Measurements from ENCODE around the gene NFYB. TPM values are rescaled to one million over a fixed set of nuclear protein-coding genes. Genes with fewer than 3 reads are reported as not detected.
A peak's percentile ranks its signal among the peaks of the same experiment; 100 is the strongest.

The NFYB gene
- total RNA-seq, 6 experiments from 2014 or later: 20.0 to 33.3 (median 27.0) TPM

DNA sequence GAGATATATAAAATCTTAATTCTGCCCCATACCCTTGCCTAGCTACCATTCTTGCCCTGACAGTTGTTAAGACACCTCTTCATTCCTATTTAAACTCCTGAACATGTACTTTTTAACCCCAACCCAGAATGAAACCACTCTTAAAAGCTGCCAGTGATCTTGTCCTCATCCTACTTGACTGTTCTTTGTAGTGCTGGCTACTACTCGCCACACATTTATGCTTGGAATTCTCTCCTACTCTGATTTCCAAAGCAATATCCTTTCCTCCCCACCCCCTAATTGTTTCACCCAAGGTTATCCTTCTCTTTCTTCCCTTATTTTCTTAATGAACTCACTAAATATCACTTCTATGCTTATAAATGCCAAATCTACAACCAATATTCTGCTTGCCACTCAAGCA lies 4.1 kb downstream of the NFYB start:
- DNase-seq: peak; percentile 33
- H3K36me3 Mint-ChIP-seq (ENCODE audit: low read depth): peaks cover 15% of the 10 kb centered on the region
- no peak overlapping the region for H3K27ac Mint-ChIP-seq
- TF ChIP-seq, protein P1, sequence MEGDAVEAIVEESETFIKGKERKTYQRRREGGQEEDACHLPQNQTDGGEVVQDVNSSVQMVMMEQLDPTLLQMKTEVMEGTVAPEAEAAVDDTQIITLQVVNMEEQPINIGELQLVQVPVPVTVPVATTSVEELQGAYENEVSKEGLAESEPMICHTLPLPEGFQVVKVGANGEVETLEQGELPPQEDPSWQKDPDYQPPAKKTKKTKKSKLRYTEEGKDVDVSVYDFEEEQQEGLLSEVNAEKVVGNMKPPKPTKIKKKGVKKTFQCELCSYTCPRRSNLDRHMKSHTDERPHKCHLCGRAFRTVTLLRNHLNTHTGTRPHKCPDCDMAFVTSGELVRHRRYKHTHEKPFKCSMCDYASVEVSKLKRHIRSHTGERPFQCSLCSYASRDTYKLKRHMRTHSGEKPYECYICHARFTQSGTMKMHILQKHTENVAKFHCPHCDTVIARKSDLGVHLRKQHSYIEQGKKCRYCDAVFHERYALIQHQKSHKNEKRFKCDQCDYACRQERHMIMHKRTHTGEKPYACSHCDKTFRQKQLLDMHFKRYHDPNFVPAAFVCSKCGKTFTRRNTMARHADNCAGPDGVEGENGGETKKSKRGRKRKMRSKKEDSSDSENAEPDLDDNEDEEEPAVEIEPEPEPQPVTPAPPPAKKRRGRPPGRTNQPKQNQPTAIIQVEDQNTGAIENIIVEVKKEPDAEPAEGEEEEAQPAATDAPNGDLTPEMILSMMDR (IDR thresholded peaks at IDR 0.05): no peak
- H3K9me3 Mint-ChIP-seq: no peaks in the 10 kb centered on the region
- H3K27me3 Mint-ChIP-seq (ENCODE audit: insufficient read depth): no peaks in the 10 kb centered on the region; the same call in 1 of the 2 replicates
- H3K4me1 Mint-ChIP-seq (ENCODE audit: low read depth): peaks cover 3% of the 10 kb centered on the region
- H3K4me3 Mint-ChIP-seq: no peak overlapping the region

DNA sequence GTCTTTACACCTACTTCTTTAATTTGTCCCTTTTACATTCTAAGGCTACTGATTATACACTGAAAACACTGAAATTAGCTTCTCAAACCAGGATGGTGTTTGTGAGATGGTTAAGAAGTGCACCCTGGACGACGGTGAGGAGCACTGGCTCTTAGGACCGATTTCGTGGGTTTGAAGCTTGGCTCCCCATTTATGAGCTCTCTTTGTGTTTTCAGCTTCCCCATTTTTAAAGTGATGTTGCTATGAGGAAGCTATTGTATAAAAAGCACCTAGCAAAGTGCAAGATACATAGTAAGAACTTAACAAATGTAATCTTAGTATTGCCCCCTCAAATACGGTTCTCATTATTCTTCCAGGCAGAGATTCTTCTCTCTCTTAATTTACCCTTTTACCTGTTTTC lies 4.7 kb downstream of the NFYB start:
- no peak for DNase-seq
- H3K9me3 Mint-ChIP-seq: no peaks in the 10 kb centered on the region
- peaks cover 17% of the 10 kb centered on the region for H3K36me3 Mint-ChIP-seq (ENCODE audit: low read depth)
- H3K27me3 Mint-ChIP-seq (ENCODE audit: insufficient read depth): no peaks in the 10 kb centered on the region
- no peak overlapping the region for H3K4me3 Mint-ChIP-seq
- H3K27ac Mint-ChIP-seq: no peak overlapping the region
- H3K4me1 Mint-ChIP-seq (ENCODE audit: low read depth): no peaks in the 10 kb centered on the region; the same call in none of the 2 replicates
- TF ChIP-seq, protein P1 (IDR thresholded peaks at IDR 0.05): no peak

DNA sequence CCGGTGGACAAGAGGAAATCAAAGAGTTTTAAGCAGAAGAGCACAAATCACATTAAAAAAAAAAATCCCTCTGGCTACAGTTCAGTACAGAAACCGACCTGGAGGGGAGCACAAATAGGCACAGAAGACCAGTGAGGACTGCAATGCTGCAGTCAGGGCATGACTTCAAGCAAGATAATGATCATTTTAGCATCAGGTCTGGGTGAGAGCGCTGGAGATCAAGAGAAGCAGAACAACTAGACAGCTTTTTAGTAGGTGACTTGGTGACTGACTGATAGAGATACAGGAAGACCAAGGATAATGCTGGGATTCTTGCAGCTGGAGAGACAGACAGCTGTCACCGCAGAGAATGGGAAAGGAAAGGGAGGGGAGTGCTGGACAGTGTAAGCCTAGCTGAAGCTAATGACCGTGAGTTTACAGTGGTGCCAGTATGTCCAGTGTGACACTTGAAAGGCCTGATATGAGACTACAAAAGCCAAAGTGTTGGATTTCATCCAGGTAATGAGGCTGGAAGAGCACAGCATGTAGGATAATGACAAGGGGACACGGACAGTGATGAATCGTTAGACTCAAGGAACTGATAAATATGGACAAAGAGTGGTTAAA lies 5.6 kb downstream of the NFYB start:
- H3K36me3 Mint-ChIP-seq (ENCODE audit: low read depth): peaks cover 24% of the 10 kb centered on the region
- H3K27me3 Mint-ChIP-seq (ENCODE audit: insufficient read depth): no peaks in the 10 kb centered on the region
- TF ChIP-seq, protein P1 (IDR thresholded peaks at IDR 0.05): no peak
- DNase-seq: no peak
- no peak overlapping the region; the same call in 1 of the 2 replicates for H3K4me3 Mint-ChIP-seq
- H3K9me3 Mint-ChIP-seq: no peaks in the 10 kb centered on the region
- no peaks in the 10 kb centered on the region; the same call in none of the 2 replicates for H3K4me1 Mint-ChIP-seq (ENCODE audit: low read depth)
- no peak overlapping the region for H3K27ac Mint-ChIP-seq

DNA sequence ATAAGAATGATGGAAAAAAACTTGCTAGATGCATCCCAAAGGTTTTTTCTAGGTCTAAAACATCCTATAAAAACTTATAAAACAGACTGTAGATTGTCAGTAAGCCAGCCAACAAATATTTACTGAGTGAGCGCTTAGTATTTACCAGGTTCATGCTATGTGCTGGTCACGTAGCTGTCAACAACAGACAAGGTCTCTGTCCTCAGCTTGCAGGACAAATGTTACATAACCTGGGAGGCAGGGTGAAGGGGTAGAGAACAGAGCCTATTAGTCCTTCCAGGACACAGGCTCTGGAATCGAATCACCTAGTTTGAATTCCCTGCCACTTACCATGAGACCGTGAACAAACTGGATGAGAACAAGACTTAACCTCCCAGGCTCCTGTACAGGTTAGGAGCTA lies 6.4 kb downstream of the NFYB start:
- peaks cover 24% of the 10 kb centered on the region for H3K36me3 Mint-ChIP-seq (ENCODE audit: low read depth)
- no peaks in the 10 kb centered on the region; the same call in none of the 2 replicates for H3K4me1 Mint-ChIP-seq (ENCODE audit: low read depth)
- no peaks in the 10 kb centered on the region for H3K27me3 Mint-ChIP-seq (ENCODE audit: insufficient read depth)
- H3K27ac Mint-ChIP-seq: peak overlapping the region; percentile 64
- peak overlapping the region; percentile 61; the same call in 1 of the 2 replicates for H3K4me3 Mint-ChIP-seq
- TF ChIP-seq, protein P1 (IDR thresholded peaks at IDR 0.05): no peak
- H3K9me3 Mint-ChIP-seq: no peaks in the 10 kb centered on the region
- DNase-seq: no peak

DNA sequence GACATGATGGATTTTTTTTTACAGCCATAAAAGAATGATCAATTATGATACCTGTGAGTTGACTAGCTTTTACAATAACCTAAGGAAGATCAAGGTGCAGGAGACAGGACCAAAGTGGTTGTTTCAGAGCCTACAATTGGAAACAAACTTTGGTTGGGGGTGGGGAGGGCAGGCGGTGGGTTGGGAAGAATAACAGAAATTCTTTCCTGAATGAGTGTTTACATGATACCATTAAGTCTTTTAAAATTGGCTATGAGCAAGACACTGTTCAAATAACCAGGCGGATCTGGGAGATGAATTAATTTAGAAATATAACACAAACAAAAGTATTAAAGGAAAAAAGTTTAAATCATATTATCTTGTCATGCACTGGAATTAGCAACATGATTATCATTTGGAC lies 7.2 kb downstream of the NFYB start:
- peaks cover 32% of the 10 kb centered on the region for H3K36me3 Mint-ChIP-seq (ENCODE audit: low read depth)
- TF ChIP-seq, protein P1 (IDR thresholded peaks at IDR 0.05): no peak
- H3K27me3 Mint-ChIP-seq (ENCODE audit: insufficient read depth): no peaks in the 10 kb centered on the region
- H3K27ac Mint-ChIP-seq: peak overlapping the region; percentile 64
- no peak for DNase-seq
- H3K9me3 Mint-ChIP-seq: no peaks in the 10 kb centered on the region
- no peaks in the 10 kb centered on the region; the same call in none of the 2 replicates for H3K4me1 Mint-ChIP-seq (ENCODE audit: low read depth)
- peak overlapping the region; percentile 61 for H3K4me3 Mint-ChIP-seq

Measured in HFFc6 (cell line).